HG03025 (cell line): ENCODE results near the gene PPP6R3.
"Not testable (repeated sequence)": the region's sequence is repeated elsewhere in the genome, so short reads cannot be mapped to it uniquely, and the experiment has no call there.

Source experiments
- ATAC-seq: cut with Tn5 transposase; IDR thresholded peaks from one replicate; pipeline ENCODE4 v1.9.1; 2021; ENCODE audit warnings: mild to moderate bottlenecking, moderate library complexity; ENCODE audit not compliant: unreplicated experiment, low FRiP score

The PPP6R3 gene

DNA sequence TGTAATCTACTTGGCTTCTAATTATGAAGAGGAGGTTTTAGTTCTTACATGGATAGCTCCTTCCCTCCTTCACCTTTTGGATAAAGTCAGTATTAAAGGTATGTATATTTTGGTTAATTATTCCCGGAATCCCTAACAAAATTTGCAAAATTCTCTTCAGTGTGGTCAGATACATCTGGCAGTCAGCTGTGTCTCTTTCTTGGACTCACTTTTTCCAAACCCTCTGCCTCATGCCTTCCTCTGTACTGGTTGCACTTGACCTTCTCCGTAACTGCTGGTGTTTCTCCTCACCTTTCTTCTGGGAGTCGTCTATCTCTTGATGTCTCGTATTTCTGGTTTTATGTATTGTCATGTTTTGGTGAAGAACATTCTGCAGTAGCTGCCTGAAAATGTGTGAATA lies 62.5 kb downstream of the PPP6R3 start:
- ATAC-seq: no peak

DNA sequence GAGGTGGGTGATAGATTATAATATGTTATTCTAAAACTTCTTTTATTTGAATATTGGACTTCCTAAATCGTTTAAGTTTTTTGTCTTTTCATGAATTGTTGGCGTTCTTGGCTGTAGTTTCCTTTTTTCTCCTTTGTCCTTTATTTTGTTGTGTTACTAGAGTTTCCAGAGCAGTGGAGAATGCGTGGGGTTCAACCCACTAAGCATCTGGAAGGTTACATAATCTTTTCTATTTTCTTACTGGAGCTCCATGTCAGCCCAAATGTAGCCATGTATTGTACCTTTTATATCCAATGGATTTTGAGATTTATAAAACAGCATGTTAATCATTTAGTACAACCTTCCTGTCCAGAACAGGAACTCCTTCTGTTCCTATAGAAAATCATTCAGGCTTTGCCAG lies 63.2 kb downstream of the PPP6R3 start:
- no peak for ATAC-seq

DNA sequence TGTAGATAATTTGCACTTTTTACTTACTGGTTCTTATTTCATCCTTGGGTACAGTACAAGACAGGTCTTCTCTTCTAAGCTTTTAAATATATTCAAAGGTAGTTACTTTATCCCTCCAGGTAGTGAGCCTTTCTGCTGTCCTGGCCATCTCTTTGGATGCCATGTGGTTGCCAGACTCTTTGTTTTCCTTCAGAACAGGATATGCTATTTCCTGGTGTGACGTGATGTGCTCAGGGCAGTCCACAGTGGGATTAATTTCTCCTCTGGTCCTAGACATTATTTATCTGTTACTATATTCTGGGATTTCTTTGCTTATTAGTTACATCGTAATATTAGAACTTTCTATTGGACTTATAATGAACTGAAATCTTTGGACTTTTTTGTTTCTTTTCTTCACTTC lies 63.7 kb downstream of the PPP6R3 start:
- ATAC-seq: no peak

DNA sequence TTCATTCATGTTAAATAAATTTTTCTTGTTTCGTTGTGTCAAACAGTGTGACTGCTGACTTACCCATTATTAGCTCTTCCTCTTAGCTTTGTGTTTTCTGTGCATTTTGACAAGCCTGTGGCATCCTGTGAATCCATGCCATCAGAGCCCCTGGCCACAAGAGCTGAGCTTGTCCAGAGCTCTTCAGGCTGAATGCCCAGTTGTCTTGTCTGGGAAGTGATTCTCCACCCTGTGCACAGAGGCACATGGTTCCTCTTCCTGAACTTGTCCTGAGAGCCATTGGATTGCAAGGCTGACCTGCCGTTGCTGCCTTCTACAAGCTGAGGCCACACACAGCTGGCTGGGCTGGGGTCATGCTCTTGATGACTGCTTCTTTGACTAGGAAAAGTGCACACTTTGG lies 64.1 kb downstream of the PPP6R3 start:
- ATAC-seq: no peak

DNA sequence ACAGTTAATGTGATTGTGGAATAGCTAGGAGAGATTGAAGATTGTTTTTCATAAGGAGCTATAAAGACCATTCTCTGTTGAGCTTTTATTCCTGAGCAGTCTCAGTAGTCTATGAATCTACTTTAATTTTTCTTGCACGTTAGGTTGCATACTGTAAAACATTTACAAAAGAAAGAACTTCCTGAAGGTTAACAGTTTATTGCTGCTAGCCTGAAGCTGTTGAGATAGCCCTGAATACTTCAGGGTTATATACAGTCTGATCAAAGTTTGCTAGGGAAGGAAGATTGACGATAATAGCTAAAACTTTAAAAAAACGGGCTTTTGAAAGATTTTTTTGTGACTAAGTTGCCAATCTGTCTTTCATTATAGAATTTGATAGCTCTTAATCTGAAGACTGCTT lies 64.8 kb downstream of the PPP6R3 start:
- no peak for ATAC-seq

DNA sequence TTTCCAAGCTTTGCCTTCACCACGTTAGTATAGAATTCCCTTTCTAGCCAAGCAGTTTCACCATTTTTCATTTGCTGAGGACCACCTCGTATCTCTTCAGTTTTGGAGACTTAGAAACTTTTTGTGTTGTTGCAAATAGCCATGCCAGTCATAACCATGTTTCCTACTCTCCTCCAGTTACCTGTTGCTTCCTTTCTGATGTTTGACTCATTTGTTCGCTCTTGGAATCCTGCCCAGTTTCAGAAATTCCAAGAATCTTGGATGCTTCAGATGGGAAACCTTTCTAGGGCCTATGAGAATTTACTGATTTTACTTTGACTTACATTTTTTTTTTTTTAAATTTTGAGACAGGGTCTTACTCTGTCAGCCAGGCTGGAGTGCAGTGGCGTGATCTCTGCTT lies 65.4 kb downstream of the PPP6R3 start:
- no peak for ATAC-seq

DNA sequence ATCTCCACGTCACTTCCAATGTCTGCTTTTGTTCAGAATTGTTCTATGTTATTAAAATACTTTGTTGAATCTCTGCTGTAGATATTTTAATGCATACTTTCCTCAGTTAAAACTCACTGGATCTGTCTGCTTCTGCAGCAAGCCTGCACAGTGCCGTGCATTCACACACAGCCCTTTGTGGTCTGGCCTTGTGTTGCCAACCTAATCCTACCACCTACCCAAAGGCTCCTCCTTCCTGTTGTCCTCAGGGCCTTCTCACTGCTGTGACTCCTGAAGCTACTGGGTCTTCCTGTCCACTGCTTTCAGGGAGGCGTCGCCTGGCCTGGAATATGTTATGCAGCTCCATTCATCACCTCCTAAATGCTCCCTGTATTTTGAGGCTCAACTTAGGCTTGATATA lies 67.0 kb downstream of the PPP6R3 start:
- no peak for ATAC-seq

DNA sequence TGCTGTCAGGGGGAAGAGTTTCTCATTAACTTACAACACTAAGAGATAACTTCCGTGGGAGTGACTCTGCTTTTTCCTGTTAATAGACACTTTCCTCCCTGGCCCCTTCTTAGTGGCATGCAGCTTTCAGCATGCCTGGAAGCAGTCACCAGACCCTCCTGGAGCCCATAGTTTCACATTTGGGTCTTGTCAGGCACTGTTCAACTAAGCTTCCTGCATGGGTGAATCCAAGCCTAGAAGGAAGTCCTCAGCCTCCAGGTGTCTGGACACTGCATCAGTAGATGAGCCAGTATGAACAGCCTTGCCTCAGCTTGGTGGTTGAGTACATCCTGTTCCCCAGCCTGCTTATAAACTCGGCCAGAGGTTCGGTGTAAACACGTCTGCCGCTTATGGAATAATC lies 68.1 kb downstream of the PPP6R3 start:
- no peak for ATAC-seq

DNA sequence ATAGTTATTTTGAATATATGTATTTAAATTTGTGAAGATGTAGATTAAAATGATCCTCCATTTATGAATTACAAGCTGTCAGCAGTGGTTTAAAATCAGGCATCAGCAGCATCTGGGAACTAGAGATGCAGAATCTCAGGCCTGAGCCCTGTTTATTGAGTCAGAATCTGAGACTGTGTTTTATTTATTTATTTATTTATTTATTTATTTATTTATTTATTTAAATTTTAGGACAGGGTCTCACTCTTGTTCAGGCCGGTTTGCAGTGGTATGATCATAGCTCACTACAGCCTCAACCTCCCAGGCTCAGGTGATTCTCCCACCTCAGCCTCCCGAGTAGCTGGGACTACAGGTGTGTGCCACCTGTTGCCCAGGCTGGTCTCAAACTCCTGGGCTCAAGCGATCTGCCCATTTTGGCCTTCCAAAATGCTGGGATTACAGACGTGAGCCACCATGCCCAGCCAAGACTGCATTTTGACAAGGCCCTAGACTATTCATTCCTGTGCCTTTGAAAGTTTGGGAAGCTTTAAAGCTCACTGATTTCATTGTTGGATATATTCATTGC lies 70.7 kb downstream of the PPP6R3 start:
- ATAC-seq: no peak

DNA sequence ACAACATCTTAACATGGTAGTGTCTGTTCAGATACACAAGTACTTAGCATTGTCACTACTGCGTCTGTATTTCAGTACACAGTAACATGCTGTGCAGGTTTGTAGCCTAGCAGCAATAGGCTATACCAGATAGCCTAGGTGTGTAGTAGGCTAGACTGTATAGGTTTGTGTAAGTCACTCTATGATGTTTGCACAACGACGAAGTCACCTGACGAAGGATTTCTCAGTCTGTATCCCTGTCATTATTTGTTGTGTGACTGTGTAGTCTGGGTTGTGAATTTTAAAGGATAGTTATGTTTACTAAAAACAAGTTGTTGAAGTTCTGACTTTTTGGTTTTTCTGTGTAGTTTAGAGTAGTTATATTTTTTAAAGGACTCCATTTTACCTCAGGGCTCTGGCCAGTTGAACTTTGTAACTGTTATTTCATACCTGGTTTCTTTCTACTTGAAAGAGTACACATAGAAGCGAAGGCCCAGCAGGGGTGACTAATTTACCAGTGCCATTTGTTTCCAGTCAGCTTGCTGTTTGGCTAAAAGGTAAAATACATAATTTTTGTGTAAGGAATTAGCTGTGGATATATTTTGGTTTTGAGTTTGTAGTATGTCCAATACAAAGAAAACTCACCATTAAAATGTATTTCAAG lies 72.3 kb downstream of the PPP6R3 start:
- no peak for ATAC-seq

DNA sequence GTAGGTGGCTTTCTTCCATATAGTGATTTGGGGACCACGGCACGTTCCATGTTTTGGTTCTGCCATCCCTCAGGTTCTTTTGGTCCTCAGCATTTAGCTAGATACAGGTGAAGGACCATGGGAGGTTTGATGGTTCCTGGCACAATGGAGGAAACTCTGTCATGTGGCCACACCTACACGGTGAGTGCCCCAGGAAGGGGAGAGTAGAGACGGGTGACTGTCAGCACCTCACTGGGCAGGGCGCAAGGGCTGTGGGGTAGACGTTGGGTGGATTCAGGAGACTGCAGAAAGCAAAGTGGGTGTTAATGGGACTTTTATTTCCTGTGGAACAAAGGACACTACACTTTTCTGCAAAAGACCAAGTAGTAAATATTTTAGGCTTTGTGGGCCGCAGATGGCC lies 73.4 kb downstream of the PPP6R3 start:
- no peak for ATAC-seq

DNA sequence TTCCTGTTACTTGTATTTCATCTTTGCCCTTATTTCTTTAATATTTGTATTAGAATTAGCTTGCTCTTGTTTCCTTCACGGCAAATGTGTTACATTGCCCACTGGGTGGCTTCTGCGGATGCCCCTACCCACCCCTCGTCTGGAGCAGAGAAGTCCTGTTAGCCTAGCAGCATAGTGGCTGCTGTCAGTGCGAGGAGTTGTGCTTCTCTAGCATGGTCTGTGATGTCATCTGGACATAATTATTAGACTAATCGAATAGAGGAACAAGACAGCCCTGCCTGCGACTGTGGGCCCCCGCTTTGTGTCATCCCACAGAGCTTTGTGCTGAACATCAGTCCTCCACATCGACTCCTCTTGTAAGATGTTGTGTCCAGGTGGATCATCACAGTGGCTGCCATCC lies 74.5 kb downstream of the PPP6R3 start:
- ATAC-seq: no peak

DNA sequence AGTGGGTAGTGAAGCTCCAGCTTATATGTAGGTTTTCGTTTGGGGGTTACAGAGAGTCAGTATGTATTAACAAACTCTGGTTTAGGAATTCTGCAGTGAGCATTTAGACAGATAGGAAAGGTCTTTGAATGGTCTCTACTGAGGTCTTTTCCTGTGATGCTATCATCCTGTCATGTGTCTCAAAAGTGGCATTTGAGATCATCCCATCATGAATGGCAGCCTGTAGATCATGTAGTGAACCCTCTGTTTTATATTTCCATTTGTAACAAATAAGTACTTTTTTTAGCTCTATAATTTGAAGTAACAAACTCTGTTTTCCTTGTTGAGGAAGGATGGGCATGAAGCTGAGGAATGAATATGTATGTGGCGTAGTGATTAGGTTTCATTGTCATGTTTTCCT lies 76.2 kb downstream of the PPP6R3 start:
- no peak for ATAC-seq

DNA sequence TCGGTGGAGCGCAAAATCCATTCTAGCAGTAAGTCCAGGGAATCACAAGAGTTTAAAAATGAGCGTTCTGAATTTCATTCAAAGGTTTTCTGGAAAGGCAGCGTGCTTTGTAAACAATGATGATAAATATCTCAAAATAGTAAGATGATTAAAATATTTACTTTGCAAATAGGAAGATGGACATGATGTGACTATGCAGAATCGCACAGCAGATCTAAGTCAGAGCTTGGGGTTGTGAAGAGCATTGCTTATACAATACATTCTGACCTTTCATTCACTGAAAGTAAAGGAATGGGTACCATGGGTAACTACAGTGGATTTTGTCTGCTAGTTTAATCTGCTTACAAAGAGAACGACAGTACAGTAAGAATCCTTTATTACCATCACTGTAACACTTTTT lies 77.5 kb downstream of the PPP6R3 start:
- ATAC-seq: no peak

DNA sequence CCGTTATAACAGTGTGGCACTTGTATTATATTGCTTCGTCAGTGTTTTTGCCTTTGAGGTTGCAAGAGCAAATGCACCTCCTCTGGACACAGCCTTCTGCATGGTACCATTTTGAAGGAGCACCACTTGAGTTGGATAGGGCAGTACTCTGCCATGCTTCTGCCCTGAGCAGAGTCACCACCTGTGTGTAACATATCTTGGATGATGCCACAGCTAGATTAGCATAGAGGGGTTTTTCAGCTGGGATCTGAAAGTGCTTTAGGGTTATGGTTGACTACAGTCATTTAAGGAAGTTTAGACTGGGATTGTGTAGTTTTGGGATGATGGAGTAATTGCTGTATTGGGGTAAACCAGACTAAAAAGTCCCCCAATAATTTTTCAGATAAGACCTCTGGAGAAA lies 78.8 kb downstream of the PPP6R3 start:
- ATAC-seq: no peak

DNA sequence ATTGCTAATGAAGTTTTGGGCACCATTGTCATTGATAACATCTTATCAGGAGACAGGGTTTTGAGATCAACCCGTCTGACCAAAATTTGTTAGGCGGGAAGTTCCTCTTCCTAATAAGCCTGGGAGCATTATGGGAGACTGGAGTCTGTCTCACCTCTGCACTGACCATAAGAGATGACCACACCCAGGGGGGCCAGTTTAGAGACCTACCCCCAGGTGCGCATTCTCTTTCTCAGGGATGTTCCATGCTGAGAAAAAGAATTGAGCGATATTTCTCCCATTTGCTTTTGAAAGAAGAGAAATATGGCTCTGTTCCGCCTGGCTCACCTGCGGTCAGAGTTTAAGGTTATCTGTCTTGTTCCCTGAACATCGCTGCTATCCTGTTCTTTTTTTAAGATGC lies 80.0 kb downstream of the PPP6R3 start:
- not testable (repeated sequence) for ATAC-seq

DNA sequence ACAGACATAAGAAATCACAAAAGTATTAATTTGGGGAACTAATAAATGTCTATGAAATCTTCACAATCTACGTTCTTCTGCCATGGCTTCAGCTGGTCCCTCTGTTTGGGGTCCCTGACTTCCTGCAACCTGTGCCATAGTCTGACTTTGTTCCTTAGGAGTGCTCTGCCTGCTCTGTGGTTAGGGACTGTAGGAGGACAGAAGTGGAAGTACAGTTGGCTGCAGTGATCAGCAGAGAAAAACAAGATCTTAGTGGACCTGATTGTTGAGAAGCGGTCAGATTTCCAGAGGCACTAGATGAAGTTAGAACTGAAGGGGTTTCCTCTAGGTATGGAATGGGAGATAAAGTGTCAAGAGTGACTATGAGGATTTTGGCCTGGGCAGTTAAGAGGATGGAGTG lies 80.6 kb downstream of the PPP6R3 start:
- ATAC-seq: no peak

DNA sequence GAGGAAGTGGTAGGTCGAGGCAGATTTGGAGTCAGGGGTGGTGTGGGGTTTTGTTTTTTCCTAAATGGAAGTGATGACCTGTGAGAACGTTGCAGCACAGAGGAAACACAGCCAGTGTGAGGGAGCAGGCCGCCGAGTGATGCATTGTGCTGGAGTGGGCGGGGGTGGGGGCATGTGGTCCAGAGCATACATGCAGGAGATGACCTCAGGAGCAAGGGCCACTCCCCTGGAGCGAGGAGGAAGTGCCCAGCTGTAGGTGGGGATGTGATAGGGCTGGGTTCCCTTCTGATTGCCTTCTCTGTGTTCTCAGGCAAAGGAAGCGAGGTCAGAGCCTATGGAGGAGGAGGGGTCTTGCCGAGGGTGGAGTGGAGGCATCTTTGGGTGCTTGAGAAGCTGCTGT lies 81.4 kb downstream of the PPP6R3 start:
- ATAC-seq: no peak

DNA sequence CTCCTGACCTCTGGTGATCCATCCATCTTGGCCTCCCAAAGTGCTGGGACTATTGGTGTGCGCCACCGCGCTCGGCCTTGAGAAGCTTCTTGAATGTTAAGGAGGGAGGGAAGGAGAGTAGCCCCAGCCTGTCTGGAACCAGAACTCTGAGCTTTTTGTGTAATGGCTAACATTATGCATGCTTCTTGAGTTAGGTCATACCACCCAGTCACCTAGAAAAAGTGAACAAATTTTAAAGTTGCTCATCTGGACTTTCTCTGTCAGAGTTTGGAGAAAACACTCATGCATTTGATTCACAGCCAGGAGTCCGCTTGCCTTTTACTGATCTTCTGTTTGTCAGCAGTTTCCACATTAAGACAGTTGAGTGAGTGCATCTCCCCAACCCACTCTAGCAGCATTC lies 82.1 kb downstream of the PPP6R3 start:
- no peak for ATAC-seq

DNA sequence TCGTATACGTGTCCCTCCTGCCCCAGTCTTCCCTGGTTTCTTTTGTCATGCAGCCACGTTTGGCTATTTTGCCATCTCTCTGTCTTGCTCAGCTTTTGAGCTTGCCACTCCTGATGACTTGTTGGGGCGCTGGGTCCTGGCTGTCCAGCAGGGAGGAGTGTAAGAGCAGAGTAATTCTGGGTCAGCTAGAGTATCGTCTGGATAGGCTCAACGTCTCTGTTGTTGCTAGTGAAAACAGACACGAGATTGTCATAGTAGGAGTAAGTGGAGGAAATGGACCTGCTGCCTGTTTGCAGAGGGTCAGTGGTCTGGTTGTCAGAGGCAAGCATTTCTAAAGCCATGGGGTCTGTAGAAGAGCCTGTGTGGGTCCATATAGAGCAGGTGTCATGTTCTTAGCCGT lies 83.0 kb downstream of the PPP6R3 start:
- no peak for ATAC-seq

DNA sequence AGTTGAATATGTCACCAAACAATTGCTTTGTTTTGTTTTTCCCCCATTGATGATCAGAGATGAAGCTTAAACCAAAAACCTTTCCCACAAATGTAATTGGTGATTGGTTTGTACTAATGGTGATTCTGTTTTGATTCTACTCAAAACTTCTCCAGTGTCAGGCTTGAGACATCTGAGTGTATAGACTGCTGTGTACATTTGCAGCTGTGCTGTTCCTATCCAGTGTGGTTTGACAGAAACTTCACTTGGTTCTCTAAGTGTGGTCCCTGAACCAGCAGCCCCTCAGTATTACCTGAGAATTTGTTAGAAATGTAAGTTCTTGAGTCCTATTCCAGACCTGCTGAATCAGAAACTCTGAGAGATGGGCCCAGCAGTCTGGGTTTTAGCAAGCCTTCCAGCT lies 84.8 kb downstream of the PPP6R3 start:
- no peak for ATAC-seq

DNA sequence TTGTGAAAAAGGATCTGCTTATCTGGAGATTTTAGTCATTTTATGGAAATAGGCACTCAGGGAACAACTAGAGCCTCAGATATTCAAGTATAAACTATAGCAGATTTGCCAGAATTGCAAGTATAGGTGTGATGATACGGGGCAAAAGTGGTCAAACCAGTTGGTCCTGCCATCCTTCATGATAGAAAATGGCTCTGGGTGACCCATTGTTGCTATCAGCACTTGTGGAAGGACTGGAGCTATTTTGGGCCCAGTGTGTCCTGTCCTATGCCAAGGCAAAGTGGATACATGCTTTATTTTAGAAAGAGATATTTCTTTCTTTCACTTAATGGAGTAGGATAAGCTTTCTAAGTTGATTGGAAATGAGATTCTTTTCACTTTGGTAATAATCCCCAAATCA lies 85.2 kb downstream of the PPP6R3 start:
- ATAC-seq: no peak

DNA sequence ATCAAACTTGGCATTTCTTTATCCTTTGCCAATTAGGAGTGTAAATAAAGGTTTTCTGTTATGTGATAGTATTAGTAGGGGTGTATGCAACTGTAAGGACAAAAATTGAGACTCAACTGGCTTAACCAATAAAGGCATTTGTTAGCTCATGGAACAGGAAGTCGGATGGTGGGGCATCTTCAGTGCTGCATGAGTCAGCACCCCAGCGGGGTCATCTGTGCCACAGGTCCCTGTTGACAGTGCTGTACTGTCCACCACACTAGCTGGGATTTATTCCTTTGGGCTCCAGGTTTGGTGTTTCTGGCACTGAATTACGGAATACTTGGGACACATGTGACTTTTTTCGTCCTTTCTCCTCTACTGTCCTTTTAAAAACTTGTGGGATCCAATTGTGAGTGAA lies 86.0 kb downstream of the PPP6R3 start:
- no peak for ATAC-seq
